K562 (cell line): ENCODE measurements around the gene KRT26. TPM values are rescaled to one million over a fixed set of nuclear protein-coding genes. Genes with fewer than 3 reads are reported as not detected.

Experiments
- ATAC-seq: fragments of 200-7000 bp; cut with Tn5 transposase; 3 replicates; pipeline ENCODE4 v1.9.1; 2020; ENCODE audit warnings: moderate library complexity
- BruUV-seq: library from RNA; stranded (reverse); fragments of 400-500 nt; replicated peaks from 2 replicates; lab custom pipeline; 2021; lab: Mats Ljungman, UMichigan
- CTCF ChIA-PET: fragments of 300-600 bp; formaldehyde crosslinking; extraction: SDS; loops from one replicate; lab custom pipeline; 2021; ENCODE audit warnings: low intra/inter-chr PET ratio; lab: Yijun Ruan, JAX
- POLR2A ChIA-PET: fragments of 300-600, 350-650 bp; sonication (Branson Sonifier 250); formaldehyde crosslinking; extraction: SDS; loops from one replicate; lab custom pipeline; 2021; ENCODE audit warnings: antibody characterized with exemption, inconsistent platforms; lab: Yijun Ruan, JAX
- DNase-seq, 4 experiments: peaks; one replicate each; pipeline versions ENCODE4 v3.0.0 to v3.0.0-alpha.2; 2011 to 2018; ENCODE audit warnings: low spot score in 3 of 4, mixed read lengths in 3 of 4; ENCODE audit errors: extremely low read depth in 1 of 4
- FAIRE-seq: peaks from 2 replicates; lab custom pipeline; 2011; peaks lifted over from hg19 to GRCh38; lab: Jason Lieb, UNC
- H2AFZ ChIP-seq: 2 replicates; pipeline ENCODE4 v1.6.0; 2011; ENCODE audit warnings: low read depth, low read length, control low read depth, inconsistent platforms
- H3K27ac ChIP-seq: fragments of 200-600 bp; 3 replicates; pipeline ENCODE4 v1.8.0; 2011; ENCODE audit warnings: low read depth, mild to moderate bottlenecking, control low read depth, inconsistent platforms, low read length, moderate library complexity, mixed read lengths; ENCODE audit errors: extremely low read depth
- H3K27me3 ChIP-seq, 2 experiments: fragments of 300-600 bp in 1 of 2; 2 replicates in 1 of 2; 3 replicates in 1 of 2; pipeline versions ENCODE4 v1.6.0 to v1.8.0; 2011; ENCODE audit warnings: inconsistent platforms in 2 of 2, low read length in 2 of 2, mild to moderate bottlenecking in 1 of 2, mixed read lengths in 1 of 2, moderate library complexity in 1 of 2; ENCODE audit not compliant: control insufficient read depth in 2 of 2, insufficient read depth in 2 of 2
- H3K36me3 ChIP-seq: fragments of 300-600 bp; 3 replicates; pipeline ENCODE4 v1.8.0; 2011; ENCODE audit warnings: mild to moderate bottlenecking, low read length, inconsistent platforms; ENCODE audit not compliant: control insufficient read depth, insufficient read depth
- H3K4me1 ChIP-seq, 2 experiments: fragments of 200-600 bp in 1 of 2; replicated peaks in 1 of 2; 2 replicates in 1 of 2; 3 replicates in 1 of 2; pipeline versions ENCODE4 v1.5.1 to v1.8.0; 2011; ENCODE audit warnings: inconsistent platforms in 2 of 2, low read length in 2 of 2, mild to moderate bottlenecking in 1 of 2, mixed read lengths in 1 of 2, moderate library complexity in 1 of 2; ENCODE audit not compliant: control insufficient read depth in 2 of 2, insufficient read depth in 2 of 2
- H3K4me2 ChIP-seq: 2 replicates; pipeline ENCODE4 v1.6.1; 2011; ENCODE audit warnings: low read length, control low read depth, inconsistent platforms, mixed read lengths; ENCODE audit not compliant: insufficient read depth
- H3K4me3 ChIP-seq: fragments of 200-600 bp; sonication (generic), shearing (Covaris generic); 2 replicates; pipeline ENCODE4 v1.5.1; 2016; ENCODE audit warnings: control low read depth, inconsistent platforms
- H3K79me2 ChIP-seq: fragments of 200-600 bp; 3 replicates; pipeline ENCODE4 v1.8.0; 2011; ENCODE audit warnings: low read length, inconsistent platforms; ENCODE audit not compliant: control insufficient read depth, insufficient read depth
- H3K9ac ChIP-seq, 2 experiments: 2 replicates each; pipeline versions ENCODE4 v1.6.0 to v1.6.1; 2011; ENCODE audit warnings: low read depth in 2 of 2, low read length in 2 of 2, control low read depth in 1 of 2, inconsistent platforms in 1 of 2, mild to moderate bottlenecking in 1 of 2, mixed read lengths in 1 of 2; ENCODE audit not compliant: insufficient read depth in 1 of 2
- H3K9me1 ChIP-seq: one replicate; pipeline ENCODE4 v1.6.0; 2011; ENCODE audit warnings: inconsistent platforms, mild to moderate bottlenecking, low read length, moderate library complexity; ENCODE audit not compliant: control insufficient read depth, insufficient read depth
- H3K9me3 ChIP-seq: replicated peaks from 2 replicates; pipeline ENCODE4 v1.5.1; 2011; ENCODE audit warnings: low read depth, low read length, inconsistent platforms; ENCODE audit not compliant: control insufficient read depth, insufficient read depth
- H4K20me1 ChIP-seq: replicated peaks from 2 replicates; pipeline ENCODE4 v1.6.1; 2011; ENCODE audit warnings: low read length, inconsistent platforms, mixed read lengths; ENCODE audit not compliant: control insufficient read depth, insufficient read depth
- CC2D1A ChIP-seq: fragments of 450-650 bp; IDR thresholded peaks from 2 replicates; pipeline ENCODE4 v1.6.1; 2017; ENCODE audit warnings: mild to moderate bottlenecking
- HCFC1 ChIP-seq: IDR thresholded peaks from 2 replicates; pipeline ENCODE4 v1.6.1; 2012; ENCODE audit warnings: low read depth, low read length, improper control_type of control experiment
- ILK ChIP-seq: fragments of 450-650 bp; IDR thresholded peaks from 2 replicates; pipeline ENCODE4 v1.6.1; 2016; ENCODE audit warnings: missing genetic modification characterization, low read depth, mild to moderate bottlenecking, missing compliant biosample characterization, moderate library complexity, borderline replicate concordance
- IRF2 ChIP-seq: sonication (generic); formaldehyde crosslinking; IDR thresholded peaks from 2 replicates; pipeline ENCODE4 v1.8.1; 2022; ENCODE audit warnings: mild to moderate bottlenecking, missing genetic modification reagents
- KAT2B ChIP-seq: IDR thresholded peaks from one replicate; pipeline ENCODE4 v1.6.1; 2012; ENCODE audit warnings: low read depth, mild to moderate bottlenecking, control low read depth, inconsistent platforms, low read length, moderate library complexity
- KLF1 ChIP-seq: fragments of 450-650 bp; IDR thresholded peaks from 2 replicates; pipeline ENCODE4 v1.6.1; 2016; ENCODE audit warnings: missing genetic modification characterization, missing compliant biosample characterization
- PHTF2 ChIP-seq: fragments of 250-450 bp; sonication (Bioruptor Pico); IDR thresholded peaks from 2 replicates; pipeline ENCODE4 v1.5.0; 2021; ENCODE audit warnings: mild to moderate bottlenecking
- POLR2AphosphoS2 ChIP-seq: IDR thresholded peaks from 2 replicates; pipeline ENCODE4 v1.6.1; 2012; ENCODE audit warnings: low read length, improper control_type of control experiment
- POLR3A ChIP-seq: IDR thresholded peaks from 2 replicates; pipeline ENCODE4 v1.6.1; 2011; ENCODE audit warnings: borderline replicate concordance, mild to moderate bottlenecking, moderate library complexity; ENCODE audit not compliant: insufficient read length, insufficient read depth; ENCODE audit errors: extremely low read depth
- PTTG1 ChIP-seq: fragments of 450-650 bp; IDR thresholded peaks from 2 replicates; pipeline ENCODE4 v1.6.1; 2016; ENCODE audit warnings: low read depth, mild to moderate bottlenecking, missing genetic modification characterization, missing compliant biosample characterization
- RB1 ChIP-seq: fragments of 450-650 bp; IDR thresholded peaks from 2 replicates; pipeline ENCODE4 v1.6.1; 2017; ENCODE audit warnings: low read depth, mild to moderate bottlenecking
- SMARCE1 ChIP-seq: fragments of 450-650 bp; IDR thresholded peaks from 2 replicates; pipeline ENCODE4 v1.7.1; 2016; ENCODE audit warnings: mild to moderate bottlenecking
- TRIM28 ChIP-seq: fragments of 450-650 bp; IDR thresholded peaks from 2 replicates; pipeline ENCODE4 v1.6.1; 2017
- ZBTB17 ChIP-seq: fragments of 450-650 bp; formaldehyde crosslinking; IDR thresholded peaks from 2 replicates; pipeline ENCODE4 v1.4.0; 2020; ENCODE audit warnings: mild to moderate bottlenecking
- ZFX ChIP-seq: sonication (generic); formaldehyde crosslinking; IDR thresholded peaks from 2 replicates; pipeline ENCODE4 v1.8.0; 2022; ENCODE audit warnings: mild to moderate bottlenecking, missing genetic modification reagents, moderate library complexity
- ZKSCAN3 ChIP-seq: fragments of 250-450 bp; sonication (Bioruptor Pico); IDR thresholded peaks from 2 replicates; pipeline ENCODE4 v1.4.0; 2020
- ZNF197 ChIP-seq: fragments of 200-800 bp; sonication (Bioruptor generic); IDR thresholded peaks from 2 replicates; pipeline ENCODE4 v1.6.1; 2016; ENCODE audit warnings: low read depth, missing genetic modification characterization, missing compliant biosample characterization
- WGBS: fragments of 100-300 bp; shearing (Covaris generic); methylation state at CpG from one replicate; pipeline ENCODE4 v1.1.6; 2016; ENCODE audit warnings: low coverage, mixed read lengths; ENCODE audit not compliant: insufficient coverage; ENCODE audit errors: missing lambda C conversion rate; 5-methylcytosine and 5-hydroxymethylcytosine counted together
- in situ Hi-C: fragments of 300-500 bp; cut with MboI; formaldehyde crosslinking; loops from 4 replicates; pipeline ENCODE4 v1.15.0; 2018; ENCODE audit warnings: inconsistent platforms, mixed read lengths
- intact Hi-C: fragments of 100-400 bp; cut with micrococcal nuclease; formaldehyde crosslinking; loops from 2 replicates; pipeline ENCODE4 v1.14.2; 2022
- polyA plus RNA-seq, 8 experiments: library from polyadenylated mRNA; depleted of rRNA in 4 of 8; stranded (reverse) in 5 of 8; unstranded in 3 of 8; fragments of >200 nt; fragmentation: Nextera tagmentation in 2 of 8; fragmentation: Illumina TruSeq in 1 of 8; extraction: Ambion mirVana in 2 of 8; extraction: Trizol in 1 of 8; gene quantifications; 2 replicates each; pipeline versions ENCODE4 v1.2.1 to v1.2.3, GENCODE V29; 2011 to 2014; ENCODE audit warnings: inconsistent platforms in 1 of 8, missing spikeins in 1 of 8
- total RNA-seq, 7 experiments: library from RNA; depleted of rRNA in 6 of 7; stranded (reverse); fragments of >200 nt in 6 of 7; fragmentation: Illumina TruSeq in 2 of 7; extraction: Trizol in 2 of 7; gene quantifications; 2 replicates each; pipeline versions ENCODE4 v1.2.1 to v1.2.3, GENCODE V29; 2011 to 2021; ENCODE audit warnings: low replicate concordance in 1 of 7
- TF ChIP-seq, protein P1 (sequence below): fragments of 450-650 bp; formaldehyde crosslinking; conservative IDR thresholded peaks from 2 replicates; pipeline ENCODE4 v1.4.0; 2022; ENCODE audit warnings: mild to moderate bottlenecking, missing genetic modification characterization
- TF ChIP-seq, protein P2 (sequence below): sonication (generic); formaldehyde crosslinking; IDR thresholded peaks from 2 replicates; pipeline ENCODE4 v1.8.1; 2023; ENCODE audit warnings: mild to moderate bottlenecking, missing genetic modification reagents
- TF ChIP-seq, protein P3 (sequence below): fragments of 250-450 bp; sonication (Bioruptor Pico); IDR thresholded peaks from 2 replicates; pipeline ENCODE4 v1.5.0; 2021; ENCODE audit warnings: mild to moderate bottlenecking, borderline replicate concordance

Gene KRT26
- total and polyA plus RNA-seq, 9 of the 15 experiments (the other 6 are each of a cell fraction or from before 2014, with no cell fraction given), result not detected

DNA sequence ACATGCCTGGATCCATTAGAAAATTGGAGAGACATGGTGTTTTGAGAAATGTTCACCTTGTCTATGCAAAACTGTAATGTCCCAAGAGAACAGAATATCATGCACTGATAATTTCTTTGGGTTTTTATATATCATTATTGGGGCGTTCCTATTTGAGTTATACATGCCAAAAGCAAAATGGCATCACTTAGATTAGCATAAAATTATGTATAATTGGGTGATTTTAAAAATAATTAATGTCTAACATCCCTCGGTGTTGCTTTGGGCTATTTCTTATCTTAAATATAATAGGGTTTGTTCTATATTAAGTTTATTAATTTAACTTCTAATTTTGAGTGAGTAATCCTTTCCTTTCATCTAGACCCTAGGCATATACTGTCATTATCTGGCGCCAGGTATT lies 27.9 kb upstream of the KRT26 start, which contains the start of gene KRT28:
TSS of gene KRT28 (minus strand) at position 101 of the 400 bp plus-strand sequence. CDS start at position 35, 66 bp downstream.
- H3K4me3 ChIP-seq, result no peak within 1 kb of the TSS
- H3K27ac ChIP-seq, result no peak within 1 kb of the TSS
- in situ Hi-C loops (loop anchor here (5.0 to 10.0 kb wide), 3 partner anchors 105 to 862 kb away; no protein-coding TSS in a partner anchor), intact Hi-C loops (no loop called here)
- FAIRE-seq, result no peak
- WGBS, result 0% methylated on average over 3 of the region's 3 CpGs
- no peak within 1 kb of the TSS for H2AFZ ChIP-seq
- ChIA-PET CTCF (interaction anchor here (1.0 kb wide), 1 partner anchor 863 kb away, joined by 3 read pairs; no protein-coding TSS in a partner anchor), POLR2A (no interaction called here)
- H3K9me3 ChIP-seq, result no peaks in the 10 kb centered on the region
- no peaks in the 10 kb centered on the region for H3K79me2 ChIP-seq
- H3K9me1 ChIP-seq, result no peaks in the 10 kb centered on the region
- H3K9ac ChIP-seq, result no peak within 1 kb of the TSS
- ATAC-seq, result no peak
- peaks cover 21 to 37% of the 10 kb centered on the region in 2 experiments for H3K27me3 ChIP-seq
- no TSS peak for BruUV-seq
- H4K20me1 ChIP-seq, result no peaks in the 10 kb centered on the region
- H3K36me3 ChIP-seq, result no peaks in the 10 kb centered on the region
- H3K4me1 ChIP-seq, result peaks cover 0 to 5% of the 10 kb centered on the region in 2 experiments; a peak in 1 of 5 replicates
- no peak within 1 kb of the TSS for H3K4me2 ChIP-seq
- TF ChIP-seq CC2D1A (no peak), SMARCE1 (no peak), ZKSCAN3 (no peak), RB1 (no peak), ZFX (no peak), ILK (tag) (no peak), ZBTB17 (CRISPR knock-in tag) (no peak), KAT2B (no peak), PHTF2 (CRISPR knock-in tag) (no peak), KLF1 (tag) (no peak), TRIM28 (no peak), PTTG1 (no peak), POLR3A (no peak), POLR2AphosphoS2 (no peak), ZNF197 (no peak), HCFC1 (no peak), IRF2 (CRISPR knock-in tag) (no peak)
- TF ChIP-seq, protein P1, sequence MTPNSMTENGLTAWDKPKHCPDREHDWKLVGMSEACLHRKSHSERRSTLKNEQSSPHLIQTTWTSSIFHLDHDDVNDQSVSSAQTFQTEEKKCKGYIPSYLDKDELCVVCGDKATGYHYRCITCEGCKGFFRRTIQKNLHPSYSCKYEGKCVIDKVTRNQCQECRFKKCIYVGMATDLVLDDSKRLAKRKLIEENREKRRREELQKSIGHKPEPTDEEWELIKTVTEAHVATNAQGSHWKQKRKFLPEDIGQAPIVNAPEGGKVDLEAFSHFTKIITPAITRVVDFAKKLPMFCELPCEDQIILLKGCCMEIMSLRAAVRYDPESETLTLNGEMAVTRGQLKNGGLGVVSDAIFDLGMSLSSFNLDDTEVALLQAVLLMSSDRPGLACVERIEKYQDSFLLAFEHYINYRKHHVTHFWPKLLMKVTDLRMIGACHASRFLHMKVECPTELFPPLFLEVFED (CRISPR knock-in tag), result no peak
- TF ChIP-seq, protein P2, sequence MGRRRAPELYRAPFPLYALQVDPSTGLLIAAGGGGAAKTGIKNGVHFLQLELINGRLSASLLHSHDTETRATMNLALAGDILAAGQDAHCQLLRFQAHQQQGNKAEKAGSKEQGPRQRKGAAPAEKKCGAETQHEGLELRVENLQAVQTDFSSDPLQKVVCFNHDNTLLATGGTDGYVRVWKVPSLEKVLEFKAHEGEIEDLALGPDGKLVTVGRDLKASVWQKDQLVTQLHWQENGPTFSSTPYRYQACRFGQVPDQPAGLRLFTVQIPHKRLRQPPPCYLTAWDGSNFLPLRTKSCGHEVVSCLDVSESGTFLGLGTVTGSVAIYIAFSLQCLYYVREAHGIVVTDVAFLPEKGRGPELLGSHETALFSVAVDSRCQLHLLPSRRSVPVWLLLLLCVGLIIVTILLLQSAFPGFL (CRISPR knock-in tag), result no peak
- TF ChIP-seq, protein P3, sequence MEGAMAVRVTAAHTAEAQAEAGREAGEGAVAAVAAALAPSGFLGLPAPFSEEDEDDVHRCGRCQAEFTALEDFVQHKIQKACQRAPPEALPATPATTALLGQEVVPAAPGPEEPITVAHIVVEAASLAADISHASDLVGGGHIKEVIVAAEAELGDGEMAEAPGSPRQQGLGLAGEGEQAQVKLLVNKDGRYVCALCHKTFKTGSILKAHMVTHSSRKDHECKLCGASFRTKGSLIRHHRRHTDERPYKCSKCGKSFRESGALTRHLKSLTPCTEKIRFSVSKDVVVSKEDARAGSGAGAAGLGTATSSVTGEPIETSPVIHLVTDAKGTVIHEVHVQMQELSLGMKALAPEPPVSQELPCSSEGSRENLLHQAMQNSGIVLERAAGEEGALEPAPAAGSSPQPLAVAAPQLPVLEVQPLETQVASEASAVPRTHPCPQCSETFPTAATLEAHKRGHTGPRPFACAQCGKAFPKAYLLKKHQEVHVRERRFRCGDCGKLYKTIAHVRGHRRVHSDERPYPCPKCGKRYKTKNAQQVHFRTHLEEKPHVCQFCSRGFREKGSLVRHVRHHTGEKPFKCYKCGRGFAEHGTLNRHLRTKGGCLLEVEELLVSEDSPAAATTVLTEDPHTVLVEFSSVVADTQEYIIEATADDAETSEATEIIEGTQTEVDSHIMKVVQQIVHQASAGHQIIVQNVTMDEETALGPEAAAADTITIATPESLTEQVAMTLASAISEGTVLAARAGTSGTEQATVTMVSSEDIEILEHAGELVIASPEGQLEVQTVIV (CRISPR knock-in tag), result no peak
- no peak for DNase-seq
